Liver (tissue), 2 donors: ENCODE results near the gene MAGEA3.

Source experiments
- RAD21 ChIP-seq, 2 donors: IDR thresholded peaks; 2 replicates each; pipeline ENCODE4 v1.6.1; 2016; ENCODE audit warnings: antibody characterized with exemption in 2 of 2, mild to moderate bottlenecking in 2 of 2
- SP1 ChIP-seq: IDR thresholded peaks from 2 replicates; pipeline ENCODE4 v1.6.1; 2018; ENCODE audit warnings: antibody characterized with exemption, mild to moderate bottlenecking
- TAF1 ChIP-seq: conservative IDR thresholded peaks from 2 replicates; pipeline ENCODE4 v1.6.1; 2016; ENCODE audit warnings: antibody characterized with exemption, mild to moderate bottlenecking
- YY1 ChIP-seq: IDR thresholded peaks from 2 replicates; pipeline ENCODE4 v1.6.1; 2016; ENCODE audit warnings: antibody characterized with exemption, mild to moderate bottlenecking
- ZBTB33 ChIP-seq: IDR thresholded peaks from 2 replicates; pipeline ENCODE4 v1.6.1; 2016; ENCODE audit warnings: antibody characterized with exemption
- donor health status: healthy.

- TF ChIP-seq ZBTB33 = no peak
- no peak for TF ChIP-seq SP1
- TF ChIP-seq RAD21 (IDR thresholded peaks at IDR 0.05) = no peak
- no peak for TF ChIP-seq TAF1
- no peak for TF ChIP-seq YY1
Observed at GRCh38 chrX:152735860-152736511, 37.4 kb downstream of the MAGEA3 start.
